HepG2 (cell line): ENCODE data around the gene CDK5RAP2. TPM values are rescaled to one million over a fixed set of nuclear protein-coding genes. Genes with fewer than 3 reads are reported as not detected.

Source experiments
- ARHGAP35 ChIP-seq: sonication (generic); formaldehyde crosslinking; IDR thresholded peaks from 2 replicates; pipeline ENCODE4 v1.9.0; 2022; ENCODE audit warnings: mild to moderate bottlenecking, inconsistent platforms, moderate library complexity, missing genetic modification reagents, borderline replicate concordance
- CHD2 ChIP-seq: IDR thresholded peaks from 2 replicates; pipeline ENCODE4 v1.6.1; 2011; ENCODE audit warnings: low read depth, low read length, improper control_type of control experiment
- ETV6 ChIP-seq: sonication (generic); formaldehyde crosslinking; conservative IDR thresholded peaks from 2 replicates; pipeline ENCODE4 v1.4.0; 2020; ENCODE audit warnings: missing genetic modification reagents
- MAFF ChIP-seq: IDR thresholded peaks from 2 replicates; pipeline ENCODE4 v1.6.1; 2011; ENCODE audit warnings: low read depth, low read length, improper control_type of control experiment
- MYC ChIP-seq: sonication (generic); formaldehyde crosslinking; IDR thresholded peaks from 2 replicates; pipeline ENCODE4 v1.9.0; 2021; ENCODE audit warnings: missing genetic modification reagents, borderline replicate concordance
- PCBP1 ChIP-seq: fragments of 200-400 bp; formaldehyde crosslinking; IDR thresholded peaks from 2 replicates; pipeline ENCODE4 v1.6.1; 2017; ENCODE audit warnings: mild to moderate bottlenecking, low read depth, low read length, borderline replicate concordance
- SNAPC2 ChIP-seq: sonication (generic); formaldehyde crosslinking; IDR thresholded peaks from 2 replicates; pipeline ENCODE4 v1.8.1; 2022; ENCODE audit warnings: mild to moderate bottlenecking, missing genetic modification reagents
- ZNF605 ChIP-seq: sonication (generic); formaldehyde crosslinking; IDR thresholded peaks from 2 replicates; pipeline ENCODE4 v1.8.0; 2022; ENCODE audit warnings: mild to moderate bottlenecking, missing genetic modification reagents
- ZNF607 ChIP-seq: sonication (generic); formaldehyde crosslinking; IDR thresholded peaks from 2 replicates; pipeline ENCODE4 v1.5.1; 2020; ENCODE audit warnings: missing genetic modification reagents, mild to moderate bottlenecking, borderline replicate concordance
- ZNF616 ChIP-seq: sonication (generic); formaldehyde crosslinking; IDR thresholded peaks from 2 replicates; pipeline ENCODE4 v1.5.0; 2020; ENCODE audit warnings: low read depth, mild to moderate bottlenecking, missing genetic modification reagents
- ZNF737 ChIP-seq: sonication (generic); formaldehyde crosslinking; IDR thresholded peaks from 2 replicates; pipeline ENCODE4 v1.5.0; 2020; ENCODE audit warnings: missing genetic modification reagents, mild to moderate bottlenecking, borderline replicate concordance
- polyA plus RNA-seq, 8 experiments: library from polyadenylated mRNA; depleted of rRNA in 3 of 8; stranded (reverse) in 7 of 8; unstranded in 1 of 8; fragments of >200 nt; fragmentation: Illumina TruSeq in 4 of 8; extraction: Trizol in 4 of 8; gene quantifications; 2 replicates each; pipeline versions ENCODE4 v1.2.1 to v1.2.3, GENCODE V29; 2011 to 2016; ENCODE audit warnings: low read depth in 4 of 8, missing spikeins in 1 of 8, mixed read lengths in 1 of 8; ENCODE audit not compliant: insufficient read depth in 1 of 8
- total RNA-seq, 5 experiments: library from RNA; depleted of rRNA; stranded (reverse); fragments of >200 nt; fragmentation: Illumina TruSeq; extraction: Trizol; gene quantifications; 2 replicates each; pipeline ENCODE4 v1.2.3, GENCODE V29; 2016; ENCODE audit warnings: low read depth in 1 of 5
- TF ChIP-seq, protein P1 (sequence below): sonication (generic); formaldehyde crosslinking; IDR thresholded peaks from 2 replicates; pipeline ENCODE4 v1.4.0; 2020; ENCODE audit warnings: missing genetic modification reagents, mild to moderate bottlenecking, borderline replicate concordance
- TF ChIP-seq, protein P2 (sequence below): sonication (generic); formaldehyde crosslinking; IDR thresholded peaks from 2 replicates; pipeline ENCODE4 v1.4.0; 2020; ENCODE audit warnings: missing genetic modification reagents, borderline replicate concordance
- TF ChIP-seq, protein P3 (sequence below): sonication (generic); formaldehyde crosslinking; IDR thresholded peaks from 2 replicates; pipeline ENCODE4 v1.4.0; 2020; ENCODE audit warnings: missing genetic modification reagents, borderline replicate concordance
- TF ChIP-seq, protein P4 (sequence below): sonication (generic); formaldehyde crosslinking; IDR thresholded peaks from 2 replicates; pipeline ENCODE4 v1.4.0; 2020; ENCODE audit warnings: mild to moderate bottlenecking, missing genetic modification reagents
- TF ChIP-seq, protein P5 (sequence below): sonication (generic); formaldehyde crosslinking; IDR thresholded peaks from 2 replicates; pipeline ENCODE4 v1.8.0; 2022; ENCODE audit warnings: missing genetic modification reagents, mild to moderate bottlenecking, moderate library complexity, borderline replicate concordance

Gene CDK5RAP2
- total and polyA plus RNA-seq, 2 of the 13 experiments (the other 11 are each of a cell fraction or from before 2014, with no cell fraction given): 31.8 to 42.2 TPM

DNA sequence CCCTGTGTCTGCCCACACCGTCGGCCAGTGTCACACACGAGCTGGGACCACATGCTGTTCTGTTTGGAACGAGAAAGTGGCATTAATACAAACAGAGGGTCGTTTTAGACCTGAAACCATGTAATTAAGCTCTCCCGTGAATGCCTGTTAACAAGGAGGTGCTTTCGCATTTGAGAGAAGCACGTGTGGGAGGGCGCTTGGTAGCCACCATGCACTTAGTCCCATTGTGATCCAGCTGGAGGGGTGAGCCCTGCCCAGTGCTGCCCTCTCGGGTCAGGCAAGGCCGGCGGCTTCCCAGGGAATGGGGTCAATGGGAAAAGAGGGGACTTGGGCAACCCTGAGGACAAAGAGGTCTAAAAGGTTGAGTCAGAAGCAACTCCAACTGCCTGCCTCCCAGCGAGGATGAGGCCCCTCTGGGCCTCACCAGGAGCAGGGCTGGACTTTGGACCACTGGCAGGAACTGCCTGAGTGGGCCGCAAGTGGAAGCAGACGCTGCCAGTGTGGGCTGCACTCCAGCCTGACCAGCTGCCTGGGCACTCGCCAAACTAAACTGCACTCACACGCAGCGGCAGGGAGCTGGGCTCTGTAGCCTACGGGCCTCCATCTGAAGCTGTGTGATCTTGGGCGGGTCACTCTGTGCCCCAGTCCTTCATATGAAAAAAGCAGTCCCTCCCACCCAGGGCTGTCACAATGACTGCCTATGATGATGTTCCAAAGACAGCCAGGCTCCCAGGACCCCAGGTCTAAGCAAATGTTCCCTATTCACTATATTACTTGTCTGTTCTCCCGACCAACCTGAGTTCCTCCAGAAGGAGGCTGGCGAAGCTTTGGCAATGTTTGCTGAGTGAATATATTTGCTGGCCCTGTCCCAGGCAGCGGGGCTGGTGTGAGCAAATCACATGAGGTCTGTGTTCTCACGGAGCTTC, 195.7 kb downstream of the CDK5RAP2 start (continued):
- no peak for TF ChIP-seq ZNF737 (CRISPR knock-in tag)
- 0 out of 2 replicates have a peak, but pooled peaks have one; percentile 52 for TF ChIP-seq PCBP1
- peak; percentile 21; the same call in 1 of the 2 replicates for TF ChIP-seq ZNF605
- TF ChIP-seq, protein P1, sequence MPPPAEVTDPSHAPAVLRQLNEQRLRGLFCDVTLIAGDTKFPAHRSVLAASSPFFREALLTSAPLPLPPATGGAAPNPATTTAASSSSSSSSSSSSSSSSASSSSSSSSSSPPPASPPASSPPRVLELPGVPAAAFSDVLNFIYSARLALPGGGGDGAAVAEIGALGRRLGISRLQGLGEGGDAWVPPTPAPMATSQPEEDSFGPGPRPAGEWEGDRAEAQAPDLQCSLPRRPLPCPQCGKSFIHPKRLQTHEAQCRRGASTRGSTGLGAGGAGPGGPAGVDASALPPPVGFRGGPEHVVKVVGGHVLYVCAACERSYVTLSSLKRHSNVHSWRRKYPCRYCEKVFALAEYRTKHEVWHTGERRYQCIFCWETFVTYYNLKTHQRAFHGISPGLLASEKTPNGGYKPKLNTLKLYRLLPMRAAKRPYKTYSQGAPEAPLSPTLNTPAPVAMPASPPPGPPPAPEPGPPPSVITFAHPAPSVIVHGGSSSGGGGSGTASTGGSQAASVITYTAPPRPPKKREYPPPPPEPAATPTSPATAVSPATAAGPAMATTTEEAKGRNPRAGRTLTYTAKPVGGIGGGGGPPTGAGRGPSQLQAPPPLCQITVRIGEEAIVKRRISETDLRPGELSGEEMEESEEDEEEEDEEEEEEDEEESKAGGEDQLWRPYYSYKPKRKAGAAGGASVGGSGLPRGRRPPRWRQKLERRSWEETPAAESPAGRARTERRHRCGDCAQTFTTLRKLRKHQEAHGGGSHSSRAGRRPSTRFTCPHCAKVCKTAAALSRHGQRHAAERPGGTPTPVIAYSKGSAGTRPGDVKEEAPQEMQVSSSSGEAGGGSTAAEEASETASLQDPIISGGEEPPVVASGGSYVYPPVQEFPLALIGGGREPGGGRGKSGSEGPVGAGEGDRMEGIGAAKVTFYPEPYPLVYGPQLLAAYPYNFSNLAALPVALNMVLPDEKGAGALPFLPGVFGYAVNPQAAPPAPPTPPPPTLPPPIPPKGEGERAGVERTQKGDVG (CRISPR knock-in tag): no peak
- TF ChIP-seq CHD2: 0 out of 2 replicates have a peak, but pooled peaks have one; percentile 27
- no peak; the same call in 1 of the 2 replicates for TF ChIP-seq MAFF
- no peak; the same call in 1 of the 2 replicates for TF ChIP-seq ARHGAP35 (CRISPR knock-in tag)
- peak; percentile 30; the same call in 1 of the 2 replicates for TF ChIP-seq SNAPC2
- TF ChIP-seq ZNF607 (CRISPR knock-in tag): no peak
- TF ChIP-seq, protein P2, sequence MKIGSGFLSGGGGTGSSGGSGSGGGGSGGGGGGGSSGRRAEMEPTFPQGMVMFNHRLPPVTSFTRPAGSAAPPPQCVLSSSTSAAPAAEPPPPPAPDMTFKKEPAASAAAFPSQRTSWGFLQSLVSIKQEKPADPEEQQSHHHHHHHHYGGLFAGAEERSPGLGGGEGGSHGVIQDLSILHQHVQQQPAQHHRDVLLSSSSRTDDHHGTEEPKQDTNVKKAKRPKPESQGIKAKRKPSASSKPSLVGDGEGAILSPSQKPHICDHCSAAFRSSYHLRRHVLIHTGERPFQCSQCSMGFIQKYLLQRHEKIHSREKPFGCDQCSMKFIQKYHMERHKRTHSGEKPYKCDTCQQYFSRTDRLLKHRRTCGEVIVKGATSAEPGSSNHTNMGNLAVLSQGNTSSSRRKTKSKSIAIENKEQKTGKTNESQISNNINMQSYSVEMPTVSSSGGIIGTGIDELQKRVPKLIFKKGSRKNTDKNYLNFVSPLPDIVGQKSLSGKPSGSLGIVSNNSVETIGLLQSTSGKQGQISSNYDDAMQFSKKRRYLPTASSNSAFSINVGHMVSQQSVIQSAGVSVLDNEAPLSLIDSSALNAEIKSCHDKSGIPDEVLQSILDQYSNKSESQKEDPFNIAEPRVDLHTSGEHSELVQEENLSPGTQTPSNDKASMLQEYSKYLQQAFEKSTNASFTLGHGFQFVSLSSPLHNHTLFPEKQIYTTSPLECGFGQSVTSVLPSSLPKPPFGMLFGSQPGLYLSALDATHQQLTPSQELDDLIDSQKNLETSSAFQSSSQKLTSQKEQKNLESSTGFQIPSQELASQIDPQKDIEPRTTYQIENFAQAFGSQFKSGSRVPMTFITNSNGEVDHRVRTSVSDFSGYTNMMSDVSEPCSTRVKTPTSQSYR (CRISPR knock-in tag): peak; percentile 55
- TF ChIP-seq, protein P3, sequence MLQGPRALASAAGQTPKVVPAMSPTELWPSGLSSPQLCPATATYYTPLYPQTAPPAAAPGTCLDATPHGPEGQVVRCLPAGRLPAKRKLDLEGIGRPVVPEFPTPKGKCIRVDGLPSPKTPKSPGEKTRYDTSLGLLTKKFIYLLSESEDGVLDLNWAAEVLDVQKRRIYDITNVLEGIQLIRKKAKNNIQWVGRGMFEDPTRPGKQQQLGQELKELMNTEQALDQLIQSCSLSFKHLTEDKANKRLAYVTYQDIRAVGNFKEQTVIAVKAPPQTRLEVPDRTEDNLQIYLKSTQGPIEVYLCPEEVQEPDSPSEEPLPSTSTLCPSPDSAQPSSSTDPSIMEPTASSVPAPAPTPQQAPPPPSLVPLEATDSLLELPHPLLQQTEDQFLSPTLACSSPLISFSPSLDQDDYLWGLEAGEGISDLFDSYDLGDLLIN (CRISPR knock-in tag): no peak
- TF ChIP-seq ETV6 (CRISPR knock-in tag): no peak
- no peak for TF ChIP-seq ZNF616 (CRISPR knock-in tag)
- TF ChIP-seq, protein P4, sequence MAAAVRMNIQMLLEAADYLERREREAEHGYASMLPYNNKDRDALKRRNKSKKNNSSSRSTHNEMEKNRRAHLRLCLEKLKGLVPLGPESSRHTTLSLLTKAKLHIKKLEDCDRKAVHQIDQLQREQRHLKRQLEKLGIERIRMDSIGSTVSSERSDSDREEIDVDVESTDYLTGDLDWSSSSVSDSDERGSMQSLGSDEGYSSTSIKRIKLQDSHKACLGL (CRISPR knock-in tag): 0 out of 2 replicates have a peak, but pooled peaks have one; percentile 39
- TF ChIP-seq MYC (CRISPR knock-in tag): peak; percentile 87; the same call in 1 of the 2 replicates
- TF ChIP-seq, protein P5, sequence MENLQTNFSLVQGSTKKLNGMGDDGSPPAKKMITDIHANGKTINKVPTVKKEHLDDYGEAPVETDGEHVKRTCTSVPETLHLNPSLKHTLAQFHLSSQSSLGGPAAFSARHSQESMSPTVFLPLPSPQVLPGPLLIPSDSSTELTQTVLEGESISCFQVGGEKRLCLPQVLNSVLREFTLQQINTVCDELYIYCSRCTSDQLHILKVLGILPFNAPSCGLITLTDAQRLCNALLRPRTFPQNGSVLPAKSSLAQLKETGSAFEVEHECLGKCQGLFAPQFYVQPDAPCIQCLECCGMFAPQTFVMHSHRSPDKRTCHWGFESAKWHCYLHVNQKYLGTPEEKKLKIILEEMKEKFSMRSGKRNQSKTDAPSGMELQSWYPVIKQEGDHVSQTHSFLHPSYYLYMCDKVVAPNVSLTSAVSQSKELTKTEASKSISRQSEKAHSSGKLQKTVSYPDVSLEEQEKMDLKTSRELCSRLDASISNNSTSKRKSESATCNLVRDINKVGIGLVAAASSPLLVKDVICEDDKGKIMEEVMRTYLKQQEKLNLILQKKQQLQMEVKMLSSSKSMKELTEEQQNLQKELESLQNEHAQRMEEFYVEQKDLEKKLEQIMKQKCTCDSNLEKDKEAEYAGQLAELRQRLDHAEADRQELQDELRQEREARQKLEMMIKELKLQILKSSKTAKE: 0 out of 2 replicates have a peak, but pooled peaks have one; percentile 9
